EH (cell line): Measurements from ENCODE around the gene IGF1R.
A peak's percentile ranks its signal among the peaks of the same experiment; 100 is the strongest.

Experiments
- DNase-seq: peaks from one replicate; pipeline ENCODE4 v3.0.0-alpha.2; 2015; ENCODE audit warnings: low read depth

The IGF1R gene

DNA sequence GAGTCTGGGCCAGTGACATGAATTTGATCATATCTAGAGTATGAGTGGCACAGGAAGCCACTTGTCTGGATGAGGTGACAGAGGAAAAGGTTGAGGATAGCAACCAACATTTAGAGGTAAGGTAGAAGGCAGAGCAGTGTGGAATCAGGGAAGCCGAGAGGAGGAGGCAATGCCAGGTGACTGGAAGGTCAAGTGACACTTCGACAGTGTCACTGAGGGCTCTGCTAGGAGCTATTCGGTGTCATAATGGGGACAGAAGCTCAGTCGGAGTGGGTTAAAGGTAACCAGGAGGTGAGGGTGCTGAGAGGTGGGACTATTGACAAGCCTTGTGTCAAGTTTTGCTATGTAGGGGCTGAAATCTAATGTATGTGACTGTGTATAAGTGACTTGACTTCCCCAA is 56.7 kb downstream of the IGF1R start:
- DNase-seq = no peak

DNA sequence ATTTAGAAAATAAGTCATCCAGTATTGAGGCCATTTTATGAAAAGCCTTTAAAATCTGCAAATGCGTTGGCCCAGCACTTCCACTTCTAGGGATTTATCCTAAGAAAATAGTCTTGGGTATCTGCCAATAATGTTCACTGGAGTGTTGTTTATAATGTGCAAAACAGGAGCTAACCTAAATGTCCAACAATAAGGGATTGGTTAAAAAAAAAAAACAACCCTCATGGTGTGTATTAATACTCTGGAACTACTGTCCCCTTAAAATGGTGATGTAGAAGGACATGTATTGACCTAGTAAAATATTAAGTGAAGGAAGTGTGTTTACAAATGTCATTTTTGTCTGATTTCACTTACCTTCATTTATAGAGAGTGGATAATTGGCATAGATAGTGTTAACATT is 58.0 kb downstream of the IGF1R start:
- no peak for DNase-seq

DNA sequence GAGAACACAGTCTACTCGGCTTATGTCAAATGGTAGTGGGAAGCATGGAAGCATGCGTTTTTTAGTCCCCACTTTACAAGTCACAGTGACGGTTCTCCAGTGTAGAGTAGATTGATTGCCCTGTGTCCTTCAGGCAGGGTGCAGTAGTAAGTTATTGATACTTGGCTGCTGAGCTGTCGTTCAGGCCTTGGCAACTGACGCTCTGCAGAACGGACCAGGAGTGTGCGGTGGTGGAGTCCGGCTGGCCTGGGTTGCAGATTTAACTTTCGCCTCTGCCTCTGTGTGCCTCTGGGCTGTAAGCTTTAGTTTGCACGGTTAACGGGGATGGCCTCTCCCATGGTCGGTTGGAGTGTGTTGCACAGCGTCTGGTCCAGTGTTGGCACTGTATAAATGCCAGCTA is 58.6 kb downstream of the IGF1R start:
- no peak for DNase-seq

DNA sequence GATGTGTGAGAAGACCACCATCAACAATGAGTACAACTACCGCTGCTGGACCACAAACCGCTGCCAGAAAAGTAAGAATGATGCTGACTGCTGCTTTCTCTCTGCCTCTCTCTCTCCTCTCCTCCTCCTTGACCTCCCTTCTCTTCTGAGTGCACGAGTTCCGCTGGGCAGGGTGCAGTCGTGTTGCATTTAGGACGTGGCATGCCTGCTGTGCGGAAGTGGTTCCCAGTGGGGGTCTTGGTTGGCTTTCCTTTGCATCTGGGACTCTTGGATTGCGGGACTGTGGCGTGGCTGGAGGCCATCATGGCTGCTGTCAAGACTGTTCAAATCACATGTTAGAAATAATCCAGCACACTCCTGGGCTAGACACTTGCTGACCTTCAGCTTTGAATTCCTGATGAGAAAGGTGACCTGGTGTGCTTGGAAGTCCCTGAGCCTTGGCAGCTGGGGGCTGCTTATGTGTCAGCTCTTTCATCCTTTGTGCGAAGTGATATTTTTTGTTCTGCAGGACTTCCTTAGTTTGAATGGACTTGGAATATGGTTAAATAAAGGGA is 59.8 kb downstream of the IGF1R start:
- no peak for DNase-seq

DNA sequence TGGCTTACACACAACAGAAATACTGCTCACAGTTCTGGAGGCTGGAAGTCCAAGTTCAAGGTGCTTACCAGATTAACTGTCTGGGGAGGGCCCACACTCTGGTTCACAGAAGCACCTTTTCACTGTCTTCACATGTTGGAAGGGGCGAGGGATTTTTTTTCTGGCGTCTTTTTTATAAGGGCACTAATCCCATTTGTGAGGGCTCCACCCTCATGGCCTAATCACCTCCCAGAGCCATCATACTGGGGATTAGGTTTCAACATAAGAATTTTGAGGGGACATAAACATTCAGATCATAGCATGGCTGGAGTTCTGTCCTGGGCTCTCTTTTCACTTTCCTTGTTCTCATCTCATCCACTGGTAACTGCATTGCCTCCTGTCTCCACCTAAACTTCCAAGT is 63.5 kb downstream of the IGF1R start:
- no peak for DNase-seq

DNA sequence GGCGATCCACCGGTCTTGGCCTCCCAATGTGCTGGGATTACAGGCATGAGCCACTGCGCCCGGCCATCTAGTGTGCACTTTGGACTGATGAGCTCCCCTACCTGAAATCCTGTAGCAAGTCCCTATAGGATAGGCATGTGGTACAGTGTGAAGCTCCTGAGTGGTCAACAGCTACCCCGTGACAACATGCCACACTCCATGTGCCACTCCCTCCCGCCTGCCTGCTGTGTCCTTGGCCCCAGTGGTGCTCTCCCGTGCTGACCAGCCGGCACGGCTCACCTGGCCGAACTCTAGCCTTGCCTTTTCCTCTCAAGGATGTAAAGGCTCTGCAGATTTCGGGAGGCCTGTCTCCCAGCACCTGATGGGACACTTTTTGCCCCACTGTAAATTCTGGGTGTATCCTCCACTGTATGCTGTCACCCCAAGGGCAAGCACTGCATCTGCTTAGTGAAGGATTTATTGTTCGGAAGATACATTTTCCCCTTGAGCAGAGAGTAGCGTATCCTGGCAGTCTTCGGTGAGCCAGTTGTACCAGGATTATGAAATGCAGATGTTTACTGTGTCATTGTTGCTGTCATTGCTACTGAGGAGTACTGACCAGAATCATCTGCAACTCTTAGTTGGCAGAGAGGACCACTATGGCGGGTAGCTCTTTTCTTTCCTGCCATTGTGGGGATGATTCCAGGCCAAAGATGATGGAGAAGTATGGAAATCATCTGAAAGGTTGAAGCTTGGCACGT is 64.7 kb downstream of the IGF1R start:
- DNase-seq = no peak

DNA sequence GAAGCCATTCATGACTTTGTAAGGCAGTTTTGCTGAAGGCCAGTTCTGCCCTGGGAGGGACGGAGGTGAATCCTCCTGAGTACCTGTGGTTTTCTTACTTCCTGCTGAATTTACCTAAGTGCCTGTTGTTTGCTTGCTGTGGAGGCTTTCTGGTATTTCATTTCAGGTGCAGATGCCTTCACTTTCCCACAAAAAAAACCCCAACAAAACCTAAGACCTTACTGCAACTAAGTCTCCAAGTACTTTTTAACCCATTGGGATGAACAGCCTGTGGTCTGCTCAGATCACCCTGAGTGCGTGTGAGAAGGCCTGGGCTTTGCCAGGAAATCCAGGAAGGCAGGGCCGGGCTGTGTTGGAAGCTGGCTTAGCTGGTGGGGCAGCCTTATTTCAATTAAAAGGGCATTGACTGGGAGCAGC is 65.3 kb downstream of the IGF1R start:
- peak; percentile 49 for DNase-seq

DNA sequence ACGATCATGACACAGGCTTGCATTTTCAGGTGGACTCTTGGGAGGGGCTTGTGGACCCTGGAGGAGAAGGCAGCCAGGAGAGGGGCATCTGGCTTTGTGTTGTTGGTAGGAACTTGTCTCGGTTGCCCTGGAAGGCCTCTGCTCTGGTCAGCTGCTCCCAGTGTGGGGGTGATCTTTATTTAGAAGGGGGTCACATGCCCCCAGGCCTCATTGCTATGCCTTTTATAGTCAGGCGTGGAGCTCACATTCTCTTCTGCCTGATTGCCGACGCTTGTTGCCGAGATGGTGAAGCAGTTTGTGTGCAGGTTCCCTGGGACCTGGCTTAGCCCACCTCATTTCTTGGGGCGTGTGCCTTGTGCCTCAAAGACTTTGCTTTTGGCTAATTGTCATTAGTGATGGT is 66.6 kb downstream of the IGF1R start:
- no peak for DNase-seq

DNA sequence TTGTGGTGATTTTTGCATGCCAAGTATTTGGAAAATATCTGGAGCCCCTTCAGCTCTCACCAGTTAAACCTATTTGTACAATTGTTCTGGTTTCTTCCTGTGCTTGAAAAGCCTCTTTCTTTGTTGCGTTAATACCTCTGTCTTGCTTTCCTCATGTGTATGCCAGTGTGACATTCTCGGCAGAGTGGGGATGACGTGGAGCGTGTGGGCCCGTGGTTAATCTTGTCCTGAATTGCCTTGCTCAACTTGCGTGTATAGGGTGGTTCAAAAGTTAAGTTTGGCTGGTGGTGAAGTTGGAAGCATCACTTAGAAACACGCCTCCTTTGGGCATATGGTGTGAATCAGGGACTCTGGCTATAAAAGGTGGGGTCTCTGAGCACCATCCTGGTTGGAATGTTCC is 67.1 kb downstream of the IGF1R start:
- DNase-seq = no peak

DNA sequence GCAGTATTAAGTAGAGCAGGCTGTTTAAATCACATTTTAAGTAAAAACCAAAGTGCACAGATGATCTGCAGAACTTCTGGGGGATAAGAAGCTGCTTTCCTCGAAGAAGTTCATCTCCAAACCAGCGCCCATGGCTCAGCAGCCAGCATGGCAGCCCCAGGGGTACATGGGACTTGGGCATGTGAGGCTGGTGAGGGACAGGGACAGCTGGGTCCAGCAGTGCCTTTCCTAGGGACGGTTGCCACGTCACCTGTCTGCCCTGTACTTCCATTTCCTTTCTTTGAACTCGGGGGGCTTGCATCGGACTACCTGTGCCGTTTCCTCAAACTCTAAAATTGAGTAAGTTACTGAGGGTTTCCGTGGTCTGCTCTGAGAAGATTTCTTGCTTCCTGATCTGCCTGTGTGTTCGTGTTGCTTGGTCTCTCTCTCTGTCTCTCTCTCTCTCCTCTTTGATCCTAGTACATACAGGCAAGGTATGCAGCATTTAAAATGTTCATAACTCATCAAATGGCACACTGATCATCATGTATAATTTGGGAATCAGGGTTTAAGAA is 67.6 kb downstream of the IGF1R start:
- no peak for DNase-seq

DNA sequence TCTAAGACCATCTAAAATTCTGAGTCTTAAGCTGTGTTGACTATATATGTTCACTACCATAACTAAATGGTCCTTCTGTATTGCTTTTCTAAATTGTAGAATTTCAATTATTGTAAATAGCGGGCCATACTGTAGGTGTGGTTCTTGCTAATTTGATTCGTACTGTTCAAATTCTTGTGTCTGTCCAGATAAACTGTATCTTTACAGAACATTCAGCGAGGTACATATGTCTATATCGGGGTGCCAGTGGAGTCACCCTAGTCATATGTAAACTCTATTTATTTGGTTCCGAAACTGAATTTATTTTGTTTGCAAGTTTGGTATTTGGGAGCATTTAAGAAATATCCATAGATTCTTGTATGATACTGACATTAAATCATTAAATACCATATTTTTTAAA is 69.0 kb downstream of the IGF1R start:
- DNase-seq = no peak

DNA sequence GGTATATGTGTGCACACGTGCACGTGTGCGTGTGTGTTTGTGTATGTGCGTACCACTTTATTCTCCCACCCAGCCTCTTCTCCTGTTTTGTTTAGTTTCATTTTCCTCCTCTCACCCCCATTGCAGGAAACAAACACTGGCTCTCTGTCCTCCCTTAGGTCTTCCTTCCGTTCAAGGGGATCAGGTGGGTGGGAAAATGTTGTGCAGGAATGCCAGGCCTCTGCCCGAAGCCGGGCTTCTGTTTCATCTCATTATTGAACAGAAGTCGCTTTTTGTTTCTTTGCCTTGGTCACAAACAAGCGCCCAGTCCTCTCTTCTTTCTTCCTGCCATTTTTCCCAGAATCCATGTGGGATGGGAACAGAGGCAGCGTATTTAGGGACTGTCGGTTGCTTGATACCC is 69.6 kb downstream of the IGF1R start:
- no peak for DNase-seq

DNA sequence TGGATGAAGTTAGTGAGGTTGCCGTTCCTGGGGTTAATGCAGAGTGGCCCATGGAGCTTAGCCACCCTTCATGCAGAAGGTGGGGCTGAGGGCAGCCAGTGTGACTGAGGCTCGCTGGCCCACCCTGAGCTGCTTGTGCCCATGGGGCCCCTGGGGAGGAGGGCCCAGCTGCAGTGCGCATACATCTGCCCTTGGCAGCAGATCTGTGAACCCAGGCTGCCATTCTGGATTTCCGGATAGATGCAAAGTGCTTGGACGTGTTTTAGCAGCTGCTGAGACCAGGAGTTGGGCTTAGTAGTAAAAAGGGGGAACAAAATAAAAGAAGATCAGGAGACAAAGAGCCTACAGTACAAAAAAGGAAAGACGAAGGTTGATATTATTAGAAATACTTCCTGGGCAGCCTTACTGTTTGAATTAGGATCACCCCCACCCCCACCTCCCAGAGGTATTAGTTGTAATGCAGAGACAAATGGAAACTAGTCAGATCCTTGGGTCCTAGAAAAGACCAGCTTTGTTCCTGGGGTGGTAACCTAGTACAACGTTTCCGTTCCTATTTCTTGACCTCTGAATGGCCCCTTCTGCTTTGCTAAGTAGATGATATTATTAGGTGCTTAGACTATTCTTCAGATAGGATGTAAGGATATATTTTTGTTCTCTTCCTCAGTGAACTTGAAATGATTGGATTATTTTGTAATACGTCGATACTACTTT is 70.2 kb downstream of the IGF1R start:
- DNase-seq = no peak

DNA sequence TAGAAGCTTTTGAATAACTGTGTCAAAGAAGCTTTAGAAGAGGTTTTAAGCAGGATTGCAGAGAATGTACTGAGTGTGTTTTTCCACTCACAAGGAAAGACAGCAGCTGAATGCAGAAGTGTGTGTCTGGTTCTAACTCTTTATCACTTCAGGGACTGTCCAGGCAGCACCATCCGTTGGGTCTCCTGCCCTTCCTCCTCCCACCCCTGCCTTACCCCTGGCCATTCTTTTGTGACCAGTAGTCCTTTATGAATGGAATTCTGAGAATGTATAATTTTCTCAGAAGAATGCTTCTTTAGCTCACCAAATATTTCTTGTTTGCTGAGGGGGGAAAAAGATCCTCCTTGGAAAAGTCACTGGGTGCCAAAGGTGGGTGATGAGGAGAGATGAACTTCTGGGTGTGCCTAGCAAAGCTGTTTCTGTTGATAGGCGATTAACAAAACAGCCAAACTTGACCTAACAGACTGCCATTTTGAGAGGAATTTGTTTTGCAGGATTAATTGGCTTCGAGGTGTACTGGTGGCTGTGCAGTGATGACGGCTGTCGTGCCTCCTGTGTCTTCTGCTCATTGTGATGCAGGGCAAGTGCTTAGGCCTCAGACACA is 70.9 kb downstream of the IGF1R start:
- peak; percentile 62 for DNase-seq

DNA sequence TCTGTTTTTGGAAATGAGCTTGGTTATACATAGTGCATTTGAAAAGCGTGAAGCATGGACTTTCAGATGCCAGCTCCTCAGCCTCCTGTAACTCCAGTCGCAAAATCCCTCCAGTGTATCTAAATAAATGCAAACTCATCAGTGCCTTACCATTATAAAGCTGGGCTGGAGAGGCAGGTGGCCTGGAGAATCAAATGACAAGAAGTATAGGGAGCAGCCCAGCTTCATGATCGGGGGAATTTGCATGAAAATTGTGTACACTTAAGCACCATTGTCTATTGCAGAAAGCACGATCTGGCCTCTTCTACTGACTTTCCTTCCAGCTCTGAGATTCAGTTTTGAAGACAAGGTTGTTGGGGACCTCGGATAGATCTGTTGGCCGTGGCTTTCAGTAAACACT is 71.7 kb downstream of the IGF1R start:
- no peak for DNase-seq

DNA sequence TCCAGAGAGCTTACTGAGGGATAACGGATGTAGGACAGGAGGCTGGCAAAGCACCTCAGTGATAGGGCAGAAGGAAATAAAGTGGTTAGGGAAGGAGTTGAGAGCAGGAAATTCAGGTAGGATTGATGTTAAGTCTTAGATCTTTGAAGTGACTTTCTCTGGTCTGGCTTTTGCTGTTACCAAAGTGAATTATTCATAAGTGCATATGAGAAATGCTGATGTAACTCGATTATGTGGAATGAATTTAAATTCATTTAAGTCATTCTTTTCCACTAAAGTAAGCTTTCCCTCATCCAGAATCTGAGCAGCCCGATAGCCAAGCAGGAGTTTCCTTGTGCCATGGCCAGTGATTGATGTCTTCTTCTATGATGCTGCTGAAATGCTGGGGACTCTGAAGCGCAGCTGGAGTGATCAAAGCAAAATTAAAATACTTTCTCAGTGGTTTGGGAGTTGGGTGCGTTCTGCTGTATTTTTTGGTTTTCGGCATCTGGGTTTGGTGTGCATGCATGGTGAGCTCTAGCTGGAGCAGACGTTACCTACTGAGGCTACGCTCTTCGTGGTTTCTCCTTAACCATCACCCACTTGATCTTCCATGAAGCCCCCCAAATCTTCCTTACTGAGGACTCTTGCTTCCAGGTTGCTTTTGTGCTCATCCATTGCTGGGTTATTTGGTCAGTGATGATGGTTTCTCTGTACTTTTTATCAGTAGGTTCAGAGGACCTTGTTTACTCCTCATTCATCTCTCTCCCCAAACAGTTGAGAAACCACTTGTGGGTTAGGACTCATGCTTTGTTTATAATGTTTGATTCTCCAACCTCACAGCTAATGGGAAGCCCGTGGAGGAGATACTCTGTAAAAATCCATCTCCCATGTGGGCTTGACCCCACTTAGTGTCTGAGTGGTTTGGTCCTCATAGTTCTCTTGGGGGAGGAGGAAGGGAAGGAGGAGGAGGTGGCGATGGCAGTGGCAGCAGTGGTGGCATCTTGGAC is 72.5 kb downstream of the IGF1R start:
- DNase-seq = peak; percentile 7

DNA sequence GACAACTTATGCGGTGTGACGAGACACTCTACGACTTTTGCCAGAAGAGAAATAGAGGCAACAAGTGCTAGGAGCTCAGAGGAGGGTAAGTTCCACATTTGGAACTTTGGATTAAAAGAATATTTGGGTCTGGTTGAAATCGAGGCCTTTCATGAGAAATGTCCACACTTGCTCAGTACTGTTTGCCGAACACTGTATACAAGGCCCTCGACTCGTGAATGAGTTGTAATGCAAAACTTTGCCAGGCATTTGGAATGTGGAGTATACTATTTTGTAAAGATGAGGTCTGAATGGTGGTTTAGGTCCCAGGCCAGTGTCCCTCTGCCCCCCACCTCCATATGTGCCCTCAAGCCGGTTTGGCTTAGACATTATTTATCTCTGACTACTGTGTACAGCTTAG is 73.9 kb downstream of the IGF1R start:
- no peak for DNase-seq

DNA sequence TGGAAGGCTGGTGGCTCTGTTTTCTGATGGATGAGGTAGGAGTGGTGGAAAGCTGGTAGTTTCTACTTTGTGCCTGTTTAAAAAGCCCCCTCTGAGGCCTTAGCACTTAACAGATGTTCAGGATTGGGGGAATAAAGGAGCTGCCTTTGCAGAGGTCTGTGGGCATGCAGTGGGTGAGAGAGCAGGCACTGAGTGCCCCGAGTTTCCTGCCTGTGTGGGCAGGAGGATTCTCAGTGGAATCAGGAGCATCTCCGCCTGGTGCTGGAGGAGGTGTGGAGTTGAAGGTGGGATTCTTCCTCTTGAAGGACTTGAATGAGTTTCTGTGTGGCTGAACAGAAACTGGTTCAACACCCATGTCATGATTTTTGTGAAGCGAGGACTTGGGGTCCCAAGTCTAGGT is 74.3 kb downstream of the IGF1R start:
- no peak for DNase-seq

DNA sequence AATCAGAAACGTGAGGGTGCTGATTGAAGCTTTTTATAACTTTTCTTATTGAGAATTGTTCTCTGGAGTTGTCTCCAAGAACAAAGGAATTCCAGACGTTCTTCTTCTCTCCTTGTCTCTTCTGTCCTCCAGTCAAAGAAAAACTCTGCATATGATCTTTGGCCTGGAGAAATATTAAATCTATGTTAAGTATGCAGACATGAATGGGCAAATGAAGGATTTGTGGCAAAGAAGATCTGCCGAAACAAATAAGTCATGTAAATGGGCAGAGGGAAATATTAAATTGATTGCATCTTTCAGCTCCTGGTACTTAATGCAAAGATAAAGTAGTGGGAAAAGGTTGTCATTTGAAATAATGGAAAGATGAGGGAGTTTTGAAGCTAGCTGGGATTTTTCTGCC is 74.9 kb downstream of the IGF1R start:
- DNase-seq = no peak

DNA sequence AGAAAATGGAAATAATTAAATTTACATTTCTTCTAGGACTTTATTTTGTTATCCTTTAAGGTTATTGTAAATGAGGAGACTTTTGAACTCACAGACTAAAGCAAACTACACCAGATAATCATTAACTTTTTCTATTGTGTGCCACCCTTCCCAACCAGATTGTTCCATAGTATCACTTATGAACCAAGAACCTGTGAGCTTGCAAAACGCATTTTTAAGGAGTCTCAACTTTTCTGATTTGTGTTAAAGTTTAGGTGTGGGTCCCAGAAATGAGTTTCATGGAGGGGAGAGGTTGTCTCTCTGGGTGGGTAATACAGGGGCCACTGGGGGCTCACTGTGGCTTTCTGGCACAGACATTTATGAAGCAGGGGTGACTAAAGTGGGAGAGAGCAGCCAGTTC is 75.7 kb downstream of the IGF1R start:
- no peak for DNase-seq

DNA sequence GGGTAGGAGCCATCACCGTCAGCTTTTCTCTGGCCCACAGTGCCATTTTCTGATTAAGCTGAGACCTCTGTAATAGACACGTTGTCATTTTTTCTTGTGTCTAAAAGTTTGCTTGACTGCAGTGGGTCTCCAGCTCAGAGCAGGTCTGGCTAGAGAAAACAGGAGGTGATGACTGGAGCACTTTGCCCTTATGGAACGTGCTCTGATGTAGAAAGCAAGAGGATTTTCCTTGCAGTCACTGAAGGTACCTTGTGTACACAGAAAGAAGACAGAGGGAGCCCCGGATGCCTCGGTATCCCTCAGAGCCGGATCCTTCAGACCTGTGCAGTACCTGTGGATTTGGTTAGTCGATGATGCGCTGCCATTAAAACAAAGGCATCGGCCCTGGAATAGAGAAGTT is 76.2 kb downstream of the IGF1R start:
- DNase-seq = no peak

DNA sequence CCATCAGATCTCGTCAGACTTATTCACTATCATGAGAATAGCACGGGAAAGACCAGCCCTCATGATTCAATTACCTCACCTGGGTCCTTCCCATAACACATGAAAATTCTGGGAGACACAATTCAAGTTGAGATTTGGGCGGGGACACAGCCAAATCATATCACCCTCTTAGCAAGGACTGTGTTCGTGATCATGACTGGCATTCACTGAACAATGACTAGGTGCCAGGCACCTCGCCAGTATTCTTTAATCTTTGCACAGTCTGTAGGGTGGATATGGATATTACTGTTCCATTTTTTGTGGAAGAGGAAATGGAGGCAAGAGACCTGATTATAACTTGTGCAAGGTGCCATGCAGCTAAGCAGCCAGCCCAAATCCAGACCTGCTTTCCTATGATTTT is 77.5 kb downstream of the IGF1R start:
- no peak for DNase-seq
